Measurements from ENCODE around the gene TPPP.
"Not testable (repeated sequence)": the region's sequence is repeated elsewhere in the genome, so short reads cannot be mapped to it uniquely, and the experiment has no call there.

TPPP gene

GRCh38 chr5:695475-695874, 2.3 kb upstream of the TPPP start:
- not testable (repeated sequence) for DNase-seq

GRCh38 chr5:694042-694431, 885 bp upstream of the TPPP start:
- not testable (repeated sequence) for DNase-seq

GRCh38 chr5:692529-693041, 567 bp downstream of the TPPP start:
- peak; percentile 47 for DNase-seq

- no peak for DNase-seq
Observed at GRCh38 chr5:691817-692528, 1.2 kb downstream of the TPPP start.

GRCh38 chr5:691049-691448, 2.1 kb downstream of the TPPP start:
- DNase-seq, result not testable (repeated sequence)

GRCh38 chr5:690293-690692, 2.9 kb downstream of the TPPP start:
- not testable (repeated sequence) for DNase-seq

GRCh38 chr5:688348-689010, 4.7 kb downstream of the TPPP start:
- not testable (repeated sequence) for DNase-seq

GRCh38 chr5:686936-687335, 6.2 kb downstream of the TPPP start:
- DNase-seq, result not testable (repeated sequence)

- DNase-seq, result not testable (repeated sequence)
Observed at GRCh38 chr5:686172-686523, 7.0 kb downstream of the TPPP start.

- no peak for DNase-seq
Observed at GRCh38 chr5:685262-686171, 7.6 kb downstream of the TPPP start.

- no peak for DNase-seq
Observed at GRCh38 chr5:684751-685216, 8.4 kb downstream of the TPPP start.

GRCh38 chr5:683551-684481, 9.3 kb downstream of the TPPP start:
- DNase-seq, result no peak

GRCh38 chr5:682651-683358, 10.3 kb downstream of the TPPP start:
- DNase-seq, result not testable (repeated sequence)

- not testable (repeated sequence) for DNase-seq
Observed at GRCh38 chr5:682216-682615, 10.9 kb downstream of the TPPP start.

GRCh38 chr5:681317-682191, 11.6 kb downstream of the TPPP start:
- not testable (repeated sequence) for DNase-seq

GRCh38 chr5:680836-681235, 12.3 kb downstream of the TPPP start:
- not testable (repeated sequence) for DNase-seq

GRCh38 chr5:680118-680795, 12.9 kb downstream of the TPPP start:
- not testable (repeated sequence) for DNase-seq

- DNase-seq, result not testable (repeated sequence)
Observed at GRCh38 chr5:679166-679895, 13.8 kb downstream of the TPPP start.

All from right kidney (tissue), 1 donor.